ENCODE results near the gene ZNF423.

The ZNF423 gene

GRCh38 chr16:49724774-49725173, 131.1 kb downstream of the ZNF423 start:
- DNase-seq (ENCODE audit: low spot score), result no peak

GRCh38 chr16:49723310-49723709, 132.6 kb downstream of the ZNF423 start:
- DNase-seq (ENCODE audit: low spot score), result no peak

DNA sequence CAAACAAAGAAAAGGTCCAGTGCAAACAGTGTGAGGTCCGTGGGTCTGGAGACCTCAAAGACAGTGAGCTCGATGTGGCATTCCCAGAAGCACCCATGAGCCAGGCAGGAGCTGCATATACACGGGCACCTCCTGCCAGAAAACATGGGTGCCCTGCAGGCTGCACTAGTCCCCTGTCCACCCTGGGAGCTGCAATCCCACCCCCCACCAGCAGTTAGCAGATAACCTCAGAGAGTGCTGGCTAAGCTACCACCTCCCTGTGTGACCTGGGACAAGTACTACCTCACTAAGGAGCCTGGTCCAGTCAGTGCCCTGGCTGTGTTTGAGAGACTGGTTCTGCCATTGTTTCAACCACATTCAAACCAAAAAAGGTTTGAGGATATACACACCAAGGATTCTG, 135.7 kb downstream of the ZNF423 start:
- no peak for DNase-seq (ENCODE audit: low spot score)

GRCh38 chr16:49717689-49718088, 138.2 kb downstream of the ZNF423 start:
- DNase-seq (ENCODE audit: low spot score), result no peak

DNA sequence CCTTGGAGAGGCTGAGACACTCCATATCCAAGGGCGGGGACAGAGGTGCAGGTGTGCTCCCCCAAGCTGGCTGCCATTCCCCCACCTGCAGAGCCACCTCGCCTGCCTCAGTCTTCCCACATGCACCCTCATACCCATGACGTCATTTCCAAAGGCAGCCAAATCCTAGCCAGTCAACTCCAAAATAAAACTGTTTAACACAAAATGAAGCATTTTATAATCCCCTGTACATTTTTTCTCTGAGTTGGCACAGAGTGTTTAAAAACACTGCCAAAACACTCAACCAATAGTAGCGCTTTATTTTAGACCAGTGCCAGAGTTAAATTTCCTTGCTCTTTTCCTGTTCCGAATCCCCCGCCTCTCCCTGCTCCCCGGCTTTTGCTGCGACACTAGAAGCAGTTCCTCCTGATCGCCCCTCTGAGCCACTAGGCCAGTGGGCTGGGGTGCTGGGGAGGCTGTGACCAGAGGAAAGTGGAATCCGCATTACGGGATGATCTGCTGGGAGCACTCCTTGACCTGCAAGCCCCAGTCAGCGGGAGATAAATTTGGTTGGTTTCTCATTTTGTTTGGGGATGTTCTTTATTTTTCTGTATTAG, 139.5 kb downstream of the ZNF423 start:
- DNase-seq (ENCODE audit: low spot score), result no peak

DNA sequence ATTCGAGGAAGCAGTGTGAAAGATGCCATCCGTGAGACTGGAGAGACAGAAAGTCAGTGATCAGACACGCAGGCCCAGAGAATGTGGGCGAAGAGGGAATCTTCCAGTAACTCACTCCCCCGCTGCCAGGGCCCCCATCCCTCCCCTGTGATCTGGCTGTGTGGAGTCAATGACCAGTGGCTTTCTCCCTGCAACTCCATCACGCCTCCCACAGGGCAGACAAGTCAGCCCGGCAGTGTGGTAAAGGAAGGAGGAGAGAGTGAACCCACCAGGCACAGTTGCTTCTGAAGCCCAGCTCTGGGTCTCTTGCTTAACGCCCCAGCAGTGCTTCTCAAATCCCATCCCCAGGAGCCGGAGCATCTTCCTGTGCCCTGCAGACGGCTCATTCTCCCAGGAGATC, 142.1 kb downstream of the ZNF423 start:
- DNase-seq (ENCODE audit: low spot score), result no peak

GRCh38 chr16:49712542-49712941, 143.4 kb downstream of the ZNF423 start:
- no peak for DNase-seq (ENCODE audit: low spot score)

DNA sequence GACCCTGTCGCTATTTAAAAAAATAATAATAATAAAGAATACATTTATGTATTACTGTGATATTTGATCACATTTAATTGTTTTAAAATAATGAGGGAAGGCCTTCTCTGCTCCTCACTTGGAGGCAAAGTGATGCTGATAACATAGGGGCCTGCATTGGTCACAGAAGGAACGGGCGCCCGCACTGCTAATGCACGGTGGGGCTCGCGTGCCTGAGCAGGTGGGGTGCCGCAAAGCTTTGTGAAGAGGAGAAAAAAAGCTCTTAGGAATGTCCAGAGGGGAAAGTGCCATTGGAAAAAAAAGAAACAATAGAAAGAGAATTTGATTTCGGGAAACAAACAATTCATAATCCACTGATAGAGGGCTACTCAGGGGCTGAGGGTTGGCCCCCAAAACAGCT, 143.8 kb downstream of the ZNF423 start:
- DNase-seq (ENCODE audit: low spot score), result no peak

DNA sequence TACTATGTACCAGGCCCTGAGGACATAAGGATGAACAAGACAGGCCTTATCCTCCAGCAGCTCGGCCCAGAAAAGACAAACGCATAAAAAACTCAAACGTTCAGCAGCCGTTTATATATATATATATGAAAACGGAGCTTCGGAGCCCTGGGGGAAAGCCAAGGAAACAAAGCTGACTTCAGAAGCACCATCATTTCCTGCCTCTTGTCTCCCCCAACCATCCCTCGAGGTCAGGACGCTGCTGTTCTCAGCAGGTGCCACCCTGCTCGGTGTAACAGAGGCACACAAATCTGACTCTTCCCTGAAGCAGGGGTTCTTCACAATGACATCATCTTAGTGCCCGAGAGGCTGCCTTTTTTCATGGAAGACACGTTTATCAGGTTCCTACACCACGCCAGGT, 146.9 kb downstream of the ZNF423 start:
- DNase-seq (ENCODE audit: low spot score), result no peak

- DNase-seq (ENCODE audit: low spot score), result no peak
Observed at GRCh38 chr16:49708491-49708890, 147.4 kb downstream of the ZNF423 start.

- no peak for DNase-seq (ENCODE audit: low spot score)
Observed at GRCh38 chr16:49706620-49707355, 149.1 kb downstream of the ZNF423 start.

- no peak for DNase-seq (ENCODE audit: low spot score)
Observed at GRCh38 chr16:49704586-49705155, 151.2 kb downstream of the ZNF423 start.

DNA sequence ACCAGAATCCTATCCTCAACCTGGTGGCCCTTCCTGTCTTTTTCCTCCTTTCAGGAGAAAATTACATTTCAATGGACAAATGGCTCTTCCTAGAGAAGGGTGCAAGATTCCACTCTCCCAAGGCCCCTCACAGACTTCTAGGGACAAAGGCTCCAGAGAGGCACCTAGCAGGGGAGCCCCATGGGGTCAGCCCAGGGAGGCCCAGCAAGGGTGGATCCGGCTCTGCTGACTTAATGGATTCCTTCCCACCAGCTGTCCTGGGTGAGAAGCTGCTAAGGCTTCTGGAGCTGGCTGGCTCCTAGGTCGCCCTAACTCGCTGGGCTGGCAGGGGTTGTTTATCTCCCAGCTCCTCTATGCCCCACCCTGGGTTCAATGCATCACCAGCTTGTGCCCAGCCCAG, 152.4 kb downstream of the ZNF423 start:
- DNase-seq (ENCODE audit: low spot score), result no peak

DNA sequence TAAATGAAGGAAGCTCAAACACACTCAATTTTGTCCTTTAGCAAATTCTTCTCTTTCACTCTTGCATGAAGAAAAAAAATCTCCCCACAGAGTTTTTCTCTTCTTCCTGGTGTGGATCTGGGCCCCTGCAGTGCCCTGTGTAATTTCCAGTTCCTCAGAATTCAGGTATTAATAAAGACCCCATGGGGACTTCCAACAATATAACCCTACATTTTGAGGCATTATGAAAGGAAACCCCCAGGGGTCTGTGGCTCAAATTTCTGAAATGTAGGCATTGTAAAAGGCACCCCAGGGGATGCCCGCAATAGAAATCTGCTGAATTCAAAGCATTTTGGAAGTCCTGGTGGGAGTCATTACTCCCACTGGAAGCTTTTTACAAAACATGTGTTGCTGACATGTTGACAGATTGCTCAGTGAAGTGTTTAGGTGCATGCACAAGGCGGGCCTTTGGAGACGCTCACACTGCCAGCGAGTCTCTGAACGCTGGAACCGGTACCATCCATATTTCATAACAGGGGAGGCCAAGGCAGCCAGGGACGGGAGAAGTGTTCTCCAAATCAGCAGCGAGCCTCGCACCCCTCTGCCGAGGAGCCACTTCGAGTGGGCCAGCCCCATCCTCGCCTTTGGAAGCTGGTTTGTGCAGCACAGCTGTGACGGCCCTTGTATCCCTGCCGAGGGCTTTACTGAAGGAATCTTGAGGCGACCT, 154.0 kb downstream of the ZNF423 start:
- no peak for DNase-seq (ENCODE audit: low spot score)

GRCh38 chr16:49701065-49701685, 154.7 kb downstream of the ZNF423 start:
- DNase-seq (ENCODE audit: low spot score), result no peak

DNA sequence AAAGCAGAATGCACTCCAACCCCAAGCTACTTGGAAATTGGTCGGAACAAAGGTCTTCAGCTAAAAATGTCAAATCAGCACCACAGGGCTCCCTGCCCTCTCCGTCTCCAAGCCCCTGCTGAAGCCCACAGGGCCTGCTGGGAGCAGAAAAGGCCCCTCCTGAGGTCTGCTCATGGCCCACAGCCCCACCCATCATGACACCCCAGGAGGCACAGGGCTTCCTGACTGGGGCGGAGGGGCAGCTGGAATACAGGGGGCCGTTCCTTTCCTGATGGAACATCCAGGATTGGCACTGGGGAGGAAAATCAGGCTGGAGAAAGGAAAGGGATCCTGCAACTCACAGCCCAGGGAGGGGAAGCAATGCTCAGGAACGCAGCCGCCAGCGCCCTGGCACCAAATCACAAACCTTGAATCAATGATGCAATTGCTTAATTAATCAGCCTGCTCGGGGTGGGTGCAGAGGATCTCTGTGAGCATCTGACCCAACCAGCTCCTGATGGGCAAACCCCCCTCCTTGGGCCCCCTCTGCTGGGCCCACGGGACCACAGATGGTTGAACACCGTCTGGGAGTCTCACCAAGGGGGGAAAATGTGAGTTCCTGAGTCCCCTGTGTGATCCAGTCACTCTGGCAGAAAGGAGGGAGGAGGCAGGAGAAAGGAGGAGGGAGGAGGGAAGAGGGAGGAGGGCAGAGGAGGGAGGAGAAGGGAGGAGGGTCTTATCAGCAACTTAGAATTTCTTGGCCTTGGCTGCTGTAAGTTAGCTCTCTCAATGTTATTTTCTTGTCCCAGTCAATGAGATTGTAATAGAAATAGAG, 155.5 kb downstream of the ZNF423 start:
- DNase-seq (ENCODE audit: low spot score), result no peak

DNA sequence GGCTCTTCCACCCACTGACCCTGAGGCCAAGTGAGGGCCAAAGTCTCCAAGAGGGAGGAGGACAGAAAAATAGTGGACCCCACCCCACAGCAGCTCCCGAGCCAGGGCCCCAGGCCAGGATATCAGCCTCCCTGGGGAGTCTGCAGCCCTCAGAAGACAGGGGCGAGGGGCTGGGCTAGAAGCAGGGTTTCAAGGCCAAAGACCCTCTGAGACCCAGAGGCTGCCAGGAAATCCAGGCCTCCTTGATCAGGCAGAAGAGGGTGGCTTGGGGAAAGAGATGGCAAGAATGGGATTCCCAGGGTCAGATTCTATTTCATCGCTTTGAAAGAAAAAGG, 156.1 kb downstream of the ZNF423 start:
- no peak for DNase-seq (ENCODE audit: low spot score)

DNA sequence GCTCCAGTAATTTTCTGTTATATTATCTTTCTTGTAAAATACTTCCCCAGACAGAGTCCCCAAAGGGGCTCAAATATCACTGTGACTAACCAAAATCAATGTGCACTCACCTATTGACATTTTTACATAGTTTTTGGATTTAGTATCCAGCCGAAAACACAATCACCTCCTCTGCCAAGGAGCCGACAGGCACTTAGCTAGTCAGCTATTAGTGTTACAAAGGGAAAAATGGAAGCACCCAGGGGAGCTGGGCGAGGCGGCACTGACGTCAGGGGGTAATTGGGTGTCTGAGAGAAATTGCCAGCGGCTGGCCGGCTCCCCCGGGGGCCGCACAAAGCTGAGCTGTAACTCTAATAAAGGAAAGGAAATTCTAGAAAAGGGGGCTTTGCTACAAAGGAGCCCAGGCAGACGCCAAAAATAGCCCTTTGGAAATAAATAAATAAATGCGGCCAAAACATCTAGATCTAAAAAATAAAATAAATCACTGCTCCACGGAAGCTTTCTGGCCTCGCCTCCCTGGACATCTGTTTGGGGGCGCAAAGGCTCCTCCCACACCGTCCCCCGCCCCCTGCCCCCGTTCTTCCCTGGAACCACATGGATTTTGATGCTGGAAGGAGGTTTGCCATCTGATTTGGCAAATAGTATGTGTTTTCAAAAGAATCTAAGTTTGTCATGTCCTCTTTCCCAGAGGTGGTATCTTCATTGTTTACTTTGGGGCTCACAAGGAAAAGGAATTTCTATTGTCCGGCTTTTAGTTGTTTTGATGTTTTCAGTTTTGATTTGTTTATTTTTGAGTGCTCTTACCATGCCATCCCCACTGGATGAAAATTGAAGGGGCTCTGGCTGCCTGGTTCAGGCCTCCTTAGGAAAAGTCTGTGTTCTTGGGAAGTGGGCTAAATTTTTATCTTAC, 156.7 kb downstream of the ZNF423 start:
- no peak for DNase-seq (ENCODE audit: low spot score)

DNA sequence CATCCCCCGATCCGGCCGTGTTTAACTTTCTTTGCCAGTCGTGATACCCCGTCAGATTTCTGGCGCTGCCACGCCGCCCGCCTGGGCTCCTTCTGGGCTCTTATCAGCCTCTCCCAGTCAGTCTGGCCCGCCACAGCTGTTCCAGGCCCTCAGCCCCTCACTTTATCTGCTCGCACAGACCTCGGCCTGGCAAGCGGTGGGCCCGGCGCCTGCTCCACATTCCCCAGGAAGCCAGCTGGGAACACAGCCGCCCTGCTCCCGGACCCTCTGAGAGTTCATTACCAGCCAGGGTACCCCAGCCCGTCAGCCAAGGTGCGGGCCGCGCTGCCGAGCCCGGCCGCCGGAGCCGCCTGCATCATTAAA, 157.5 kb downstream of the ZNF423 start:
- DNase-seq (ENCODE audit: low spot score), result no peak

DNA sequence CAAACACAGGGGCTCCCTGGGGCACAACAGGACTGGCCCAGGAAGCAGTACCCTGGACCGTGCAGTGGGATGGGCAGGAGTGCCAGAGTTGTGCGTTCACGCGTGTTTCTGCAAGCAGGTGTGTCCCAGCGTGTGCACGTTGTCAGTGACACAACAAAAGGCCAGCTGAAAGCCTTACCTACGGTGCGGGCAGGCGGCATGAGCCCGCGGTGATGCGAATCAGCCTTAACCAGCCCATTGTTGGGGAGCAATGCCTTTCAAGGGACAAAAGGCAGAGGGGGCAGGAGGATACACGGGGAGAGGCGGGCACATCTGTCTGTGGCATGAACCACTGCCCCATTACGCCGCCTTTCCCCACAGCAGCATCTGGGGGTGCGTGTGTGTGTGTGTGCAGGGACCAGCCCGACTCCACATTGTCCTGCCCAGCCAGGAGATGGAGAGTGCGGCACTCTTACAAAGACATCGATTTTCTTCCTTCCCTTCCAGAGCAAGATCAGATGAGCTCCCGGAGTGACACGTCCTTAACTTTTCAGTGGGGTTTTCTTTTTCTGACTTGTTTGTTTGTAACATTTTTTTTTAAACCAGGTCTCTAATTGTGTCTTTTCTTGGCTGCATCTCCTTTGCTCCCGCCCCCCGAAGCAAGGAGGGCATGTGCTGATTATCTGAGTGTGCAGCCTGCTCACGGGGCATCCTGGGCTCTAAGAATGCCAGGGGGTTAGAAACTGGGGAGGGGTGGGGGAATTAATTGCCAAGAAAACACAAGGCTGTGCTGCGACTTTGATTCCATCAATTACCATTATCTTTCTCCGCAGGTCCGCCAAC, 158.1 kb downstream of the ZNF423 start:
- DNase-seq (ENCODE audit: low spot score), result no peak
